ENCODE measurements around the gene TK2.
A peak's percentile ranks its signal among the peaks of the same experiment; 100 is the strongest.

TK2 gene

GRCh38 chr16:66487580-66488275, 62.2 kb downstream of the TK2 start:
- H2AFZ ChIP-seq: no peak overlapping the region
- H3K4me3 ChIP-seq (ENCODE audit: low read depth, low read length): no peak overlapping the region
- H3K36me3 ChIP-seq (ENCODE audit: control insufficient read depth, insufficient read depth, low read length): no peaks in the 10 kb centered on the region
- H3K27ac ChIP-seq: no peak overlapping the region
- no peaks in the 10 kb centered on the region for H3K9me3 ChIP-seq (ENCODE audit: control insufficient read depth, low read length)
- no peak overlapping the region for H3K4me2 ChIP-seq (ENCODE audit: low read length)
- no peaks in the 10 kb centered on the region for H3K79me2 ChIP-seq
- H3K4me1 ChIP-seq: peaks cover 9% of the 10 kb centered on the region
- H3K27me3 ChIP-seq (ENCODE audit: control insufficient read depth, insufficient read depth, low read length): no peaks in the 10 kb centered on the region
- TF ChIP-seq, protein P1, sequence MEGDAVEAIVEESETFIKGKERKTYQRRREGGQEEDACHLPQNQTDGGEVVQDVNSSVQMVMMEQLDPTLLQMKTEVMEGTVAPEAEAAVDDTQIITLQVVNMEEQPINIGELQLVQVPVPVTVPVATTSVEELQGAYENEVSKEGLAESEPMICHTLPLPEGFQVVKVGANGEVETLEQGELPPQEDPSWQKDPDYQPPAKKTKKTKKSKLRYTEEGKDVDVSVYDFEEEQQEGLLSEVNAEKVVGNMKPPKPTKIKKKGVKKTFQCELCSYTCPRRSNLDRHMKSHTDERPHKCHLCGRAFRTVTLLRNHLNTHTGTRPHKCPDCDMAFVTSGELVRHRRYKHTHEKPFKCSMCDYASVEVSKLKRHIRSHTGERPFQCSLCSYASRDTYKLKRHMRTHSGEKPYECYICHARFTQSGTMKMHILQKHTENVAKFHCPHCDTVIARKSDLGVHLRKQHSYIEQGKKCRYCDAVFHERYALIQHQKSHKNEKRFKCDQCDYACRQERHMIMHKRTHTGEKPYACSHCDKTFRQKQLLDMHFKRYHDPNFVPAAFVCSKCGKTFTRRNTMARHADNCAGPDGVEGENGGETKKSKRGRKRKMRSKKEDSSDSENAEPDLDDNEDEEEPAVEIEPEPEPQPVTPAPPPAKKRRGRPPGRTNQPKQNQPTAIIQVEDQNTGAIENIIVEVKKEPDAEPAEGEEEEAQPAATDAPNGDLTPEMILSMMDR (IDR thresholded peaks at IDR 0.05): no peak
- no peak overlapping the region for H3K9ac ChIP-seq

GRCh38 chr16:66486773-66487579, 62.9 kb downstream of the TK2 start:
- TF ChIP-seq, protein P1 (IDR thresholded peaks at IDR 0.05): no peak
- Histone ChIP-seq H3K4me3 (ENCODE audit: low read depth, low read length) (no peak overlapping the region), H3K4me1 (peaks cover 9% of the 10 kb centered on the region), H3K4me2 (ENCODE audit: low read length) (no peak overlapping the region), H3K36me3 (ENCODE audit: control insufficient read depth, insufficient read depth, low read length) (no peaks in the 10 kb centered on the region), H3K9ac (no peak overlapping the region), H3K79me2 (no peaks in the 10 kb centered on the region), H3K27me3 (ENCODE audit: control insufficient read depth, insufficient read depth, low read length) (no peaks in the 10 kb centered on the region), H3K9me3 (ENCODE audit: control insufficient read depth, low read length) (no peaks in the 10 kb centered on the region), H2AFZ (peak overlapping the region; percentile 42), H3K27ac (peak overlapping the region; percentile 36)

DNA sequence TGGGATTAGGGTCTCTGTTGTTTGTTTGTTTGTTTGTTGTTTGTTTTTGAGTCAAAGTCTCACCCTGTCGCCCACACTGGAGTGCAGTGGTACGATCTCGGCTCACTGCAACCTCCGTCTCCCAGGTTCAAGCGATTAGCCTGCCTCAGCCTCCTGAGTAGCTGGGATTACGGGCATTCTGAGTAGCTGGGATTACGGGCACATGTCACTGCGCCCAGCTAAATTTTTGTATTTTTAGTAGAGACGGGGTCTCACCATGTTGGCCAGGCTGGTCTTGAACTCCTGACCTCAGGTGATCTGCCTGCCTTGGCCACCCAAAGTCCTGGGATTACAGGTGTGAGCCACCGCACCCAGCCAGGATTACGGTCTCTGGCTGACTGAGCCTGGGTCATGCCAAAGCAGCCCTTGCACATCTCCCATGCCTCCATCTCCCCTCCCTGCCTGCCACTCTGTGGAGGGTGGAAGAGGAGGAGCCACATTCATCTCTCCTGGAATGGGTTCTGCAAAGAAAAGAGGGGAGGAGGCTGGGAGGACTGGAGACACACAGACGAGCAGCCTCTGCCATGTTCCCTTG, 63.6 kb downstream of the TK2 start:
- H3K9ac ChIP-seq: no peak overlapping the region
- H3K4me3 ChIP-seq (ENCODE audit: low read depth, low read length): no peak overlapping the region
- no peaks in the 10 kb centered on the region for H3K79me2 ChIP-seq
- H3K27ac ChIP-seq: peak overlapping the region; percentile 36
- H2AFZ ChIP-seq: peak overlapping the region; percentile 42
- H3K4me2 ChIP-seq (ENCODE audit: low read length): no peak overlapping the region
- no peaks in the 10 kb centered on the region for H3K9me3 ChIP-seq (ENCODE audit: control insufficient read depth, low read length)
- peaks cover 9% of the 10 kb centered on the region for H3K4me1 ChIP-seq
- TF ChIP-seq, protein P1 (IDR thresholded peaks at IDR 0.05): no peak
- no peaks in the 10 kb centered on the region for H3K36me3 ChIP-seq (ENCODE audit: control insufficient read depth, insufficient read depth, low read length)
- H3K27me3 ChIP-seq (ENCODE audit: control insufficient read depth, insufficient read depth, low read length): no peaks in the 10 kb centered on the region

DNA sequence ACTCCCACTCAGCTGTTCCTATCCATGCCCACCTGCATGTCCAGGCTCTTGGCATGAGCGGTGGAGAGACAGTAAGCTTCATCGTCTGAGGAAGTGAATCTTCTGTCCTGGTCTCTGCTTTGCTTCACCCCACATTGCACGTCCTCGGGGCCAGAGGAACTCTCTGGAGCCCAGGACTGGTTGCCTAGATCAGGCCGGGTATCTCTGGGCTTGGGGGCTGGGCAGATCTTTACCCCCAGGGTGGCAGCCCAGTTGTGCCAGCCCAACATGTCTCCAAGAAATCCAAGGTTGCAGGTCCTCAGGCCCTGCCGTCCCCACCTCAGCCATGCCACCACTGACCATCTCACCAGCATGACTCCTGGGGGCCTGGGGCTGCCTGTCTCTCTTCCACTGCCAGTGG, 64.5 kb downstream of the TK2 start:
- no peaks in the 10 kb centered on the region for H3K36me3 ChIP-seq (ENCODE audit: control insufficient read depth, insufficient read depth, low read length)
- no peaks in the 10 kb centered on the region for H3K9me3 ChIP-seq (ENCODE audit: control insufficient read depth, low read length)
- H2AFZ ChIP-seq: no peak overlapping the region
- peaks cover 9% of the 10 kb centered on the region for H3K4me1 ChIP-seq
- no peak overlapping the region for H3K9ac ChIP-seq
- no peaks in the 10 kb centered on the region for H3K27me3 ChIP-seq (ENCODE audit: control insufficient read depth, insufficient read depth, low read length)
- no peaks in the 10 kb centered on the region for H3K79me2 ChIP-seq
- no peak overlapping the region for H3K4me2 ChIP-seq (ENCODE audit: low read length)
- TF ChIP-seq, protein P1 (IDR thresholded peaks at IDR 0.05): no peak
- no peak overlapping the region for H3K27ac ChIP-seq
- no peak overlapping the region for H3K4me3 ChIP-seq (ENCODE audit: low read depth, low read length)
